GM19240 (cell line): ENCODE results near the gene XPNPEP2.

Source experiments
- DNase-seq: peaks from one replicate; pipeline ENCODE4 v3.0.0; 2011; ENCODE audit warnings: low spot score; ENCODE audit not compliant: insufficient read length

The XPNPEP2 gene

GRCh38 chrX:129779086-129779672 lies 40.4 kb downstream of the XPNPEP2 start:
- DNase-seq: no peak

GRCh38 chrX:129779747-129780146 lies 41.0 kb downstream of the XPNPEP2 start, which contains the start of gene SASH3:
Gene SASH3 (plus strand): TSS chrX:129779949. CDS start chrX:129780098, 149 bp downstream.
- DNase-seq: no peak

- DNase-seq: no peak
Observed at GRCh38 chrX:129780441-129781105, 41.8 kb downstream of the XPNPEP2 start.

GRCh38 chrX:129781134-129781672 lies 42.4 kb downstream of the XPNPEP2 start:
- DNase-seq: peak; percentile 60

- DNase-seq: no peak
Observed at GRCh38 chrX:129781680-129782495, 43.1 kb downstream of the XPNPEP2 start.

- no peak for DNase-seq
Observed at GRCh38 chrX:129782706-129783105, 43.9 kb downstream of the XPNPEP2 start.

- no peak for DNase-seq
Observed at GRCh38 chrX:129783291-129783713, 44.5 kb downstream of the XPNPEP2 start.

- DNase-seq: no peak
Observed at GRCh38 chrX:129784371-129784770, 45.6 kb downstream of the XPNPEP2 start.

GRCh38 chrX:129785160-129785947 lies 46.6 kb downstream of the XPNPEP2 start:
- DNase-seq: no peak

- peak; percentile 45 for DNase-seq
Observed at GRCh38 chrX:129786210-129786651, 47.5 kb downstream of the XPNPEP2 start.

GRCh38 chrX:129787336-129788055 lies 48.7 kb downstream of the XPNPEP2 start:
- DNase-seq: no peak

- DNase-seq: no peak
Observed at GRCh38 chrX:129788527-129788926, 49.7 kb downstream of the XPNPEP2 start.

GRCh38 chrX:129790146-129790545 lies 51.4 kb downstream of the XPNPEP2 start:
- DNase-seq: no peak

GRCh38 chrX:129790808-129791207 lies 52.0 kb downstream of the XPNPEP2 start:
- no peak for DNase-seq

GRCh38 chrX:129791336-129791735 lies 52.6 kb downstream of the XPNPEP2 start:
- DNase-seq: no peak

- no peak for DNase-seq
Observed at GRCh38 chrX:129791961-129792570, 53.3 kb downstream of the XPNPEP2 start.

- no peak for DNase-seq
Observed at GRCh38 chrX:129792586-129793291, 54.0 kb downstream of the XPNPEP2 start.

- DNase-seq: no peak
Observed at GRCh38 chrX:129793604-129794191, 54.9 kb downstream of the XPNPEP2 start.

- no peak for DNase-seq
Observed at GRCh38 chrX:129795584-129795983, 56.8 kb downstream of the XPNPEP2 start.
